Upper lobe of left lung (tissue), 4 donors: Measurements from ENCODE around the gene MPEG1.

ENCODE experiments used
- CTCF ChIP-seq, 6 experiments: fragments of 450-650 bp in 4 of 6; fragments of 200-600 bp in 2 of 6; sonication (generic) in 2 of 6; IDR thresholded peaks; one replicate each; pipeline ENCODE4 v1.5.1; 2016 to 2019; ENCODE audit warnings: antibody characterized with exemption in 6 of 6
- POLR2AphosphoS5 ChIP-seq, 2 donors: sonication (generic); formaldehyde crosslinking; IDR thresholded peaks; one replicate each; pipeline ENCODE4 v1.5.1; 2017; ENCODE audit warnings: antibody characterized with exemption in 2 of 2

GRCh38 chr11:59179121-59179520, 33.6 kb downstream of the MPEG1 start:
- TF ChIP-seq CTCF (IDR thresholded peaks at IDR 0.05) (no peak), POLR2AphosphoS5 (IDR thresholded peaks at IDR 0.05) (no peak)
